ENCODE results near the gene POC1A. TPM values are rescaled to one million over a fixed set of nuclear protein-coding genes. Genes with fewer than 3 reads are reported as not detected.

The POC1A gene
- total RNA-seq, 2 experiments from 2014 or later = 21.2 to 23.5 TPM

- CTCF ChIA-PET = no interaction called here
- TF ChIP-seq, protein P1, sequence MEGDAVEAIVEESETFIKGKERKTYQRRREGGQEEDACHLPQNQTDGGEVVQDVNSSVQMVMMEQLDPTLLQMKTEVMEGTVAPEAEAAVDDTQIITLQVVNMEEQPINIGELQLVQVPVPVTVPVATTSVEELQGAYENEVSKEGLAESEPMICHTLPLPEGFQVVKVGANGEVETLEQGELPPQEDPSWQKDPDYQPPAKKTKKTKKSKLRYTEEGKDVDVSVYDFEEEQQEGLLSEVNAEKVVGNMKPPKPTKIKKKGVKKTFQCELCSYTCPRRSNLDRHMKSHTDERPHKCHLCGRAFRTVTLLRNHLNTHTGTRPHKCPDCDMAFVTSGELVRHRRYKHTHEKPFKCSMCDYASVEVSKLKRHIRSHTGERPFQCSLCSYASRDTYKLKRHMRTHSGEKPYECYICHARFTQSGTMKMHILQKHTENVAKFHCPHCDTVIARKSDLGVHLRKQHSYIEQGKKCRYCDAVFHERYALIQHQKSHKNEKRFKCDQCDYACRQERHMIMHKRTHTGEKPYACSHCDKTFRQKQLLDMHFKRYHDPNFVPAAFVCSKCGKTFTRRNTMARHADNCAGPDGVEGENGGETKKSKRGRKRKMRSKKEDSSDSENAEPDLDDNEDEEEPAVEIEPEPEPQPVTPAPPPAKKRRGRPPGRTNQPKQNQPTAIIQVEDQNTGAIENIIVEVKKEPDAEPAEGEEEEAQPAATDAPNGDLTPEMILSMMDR (IDR thresholded peaks at IDR 0.05) = no peak
- Mint-ChIP-seq H3K27me3 (no peaks in the 10 kb centered on the region), H3K4me1 (ENCODE audit: low read depth) (peaks cover 3% of the 10 kb centered on the region), H3K36me3 (ENCODE audit: low read depth) (no peaks in the 10 kb centered on the region), H3K27ac (no peak overlapping the region), H3K9me3 (no peaks in the 10 kb centered on the region), H3K4me3 (no peak overlapping the region)
- ATAC-seq = no peak
- intact Hi-C loops (cut with micrococcal nuclease) = no loop called here
- no peak for DNase-seq
- POLR2A ChIA-PET = interaction anchor here (1.1 kb wide), 1 partner anchor 30 kb away, joined by 3 read pairs; the partner anchor contains the start of gene POC1A
Measured at GRCh38 chr3:52184690-52185089, 30.5 kb upstream of the POC1A start.

GRCh38 chr3:52183786-52184445 is 29.7 kb upstream of the POC1A start:
- Mint-ChIP-seq H3K27ac (no peak overlapping the region), H3K4me1 (ENCODE audit: low read depth) (peaks cover 2% of the 10 kb centered on the region), H3K4me3 (no peak overlapping the region), H3K36me3 (ENCODE audit: low read depth) (no peaks in the 10 kb centered on the region), H3K27me3 (no peaks in the 10 kb centered on the region), H3K9me3 (no peaks in the 10 kb centered on the region)
- DNase-seq = no peak
- ATAC-seq = no peak
- TF ChIP-seq, protein P1 (IDR thresholded peaks at IDR 0.05) = no peak
- ChIA-PET POLR2A (interaction anchor here (0.6 to 1.1 kb wide), 2 partner anchors 29 to 219 kb away, joined by 3 read pairs; partner anchors contain the start of gene POC1A), CTCF (interaction anchor here (0.8 to 1.5 kb wide), 3 partner anchors 11 to 21 kb away, joined by 3 read pairs; no protein-coding TSS in a partner anchor)
- intact Hi-C loops (cut with micrococcal nuclease) = no loop called here

DNA sequence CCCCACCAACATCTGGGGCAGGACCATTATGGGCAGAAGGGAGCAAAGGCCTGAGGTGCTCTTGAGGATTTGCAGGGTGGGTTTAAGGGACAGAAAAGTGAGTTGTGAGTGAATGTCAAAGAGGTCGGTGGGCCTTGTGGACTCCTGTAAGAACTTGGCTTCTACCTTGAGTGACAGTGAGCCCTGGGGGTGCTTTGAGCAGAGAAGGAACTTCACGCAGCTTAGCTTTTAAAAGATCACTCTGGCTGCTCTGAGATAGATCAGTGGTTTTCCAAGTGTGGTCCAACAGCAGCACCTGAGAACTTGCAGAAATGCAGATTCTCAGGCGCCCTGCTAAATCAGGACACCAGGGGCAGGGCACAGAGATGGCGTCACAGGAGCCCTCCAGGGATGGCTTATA is 28.5 kb upstream of the POC1A start:
- Mint-ChIP-seq H3K36me3 (ENCODE audit: low read depth) (no peaks in the 10 kb centered on the region), H3K27ac (no peak overlapping the region), H3K4me3 (no peak overlapping the region), H3K27me3 (no peaks in the 10 kb centered on the region), H3K9me3 (no peaks in the 10 kb centered on the region), H3K4me1 (ENCODE audit: low read depth) (no peaks in the 10 kb centered on the region)
- intact Hi-C loops (cut with micrococcal nuclease) = no loop called here
- ATAC-seq = no peak
- DNase-seq = no peak
- ChIA-PET POLR2A (no interaction called here), CTCF (interaction anchor here (1.7 kb wide), 1 partner anchor 38 kb away, joined by 5 read pairs; no protein-coding TSS in a partner anchor)
- TF ChIP-seq, protein P1 (IDR thresholded peaks at IDR 0.05) = no peak

GRCh38 chr3:52182196-52182595 is 28.0 kb upstream of the POC1A start:
- POLR2A ChIA-PET = no interaction called here
- ATAC-seq (peak; percentile 55), DNase-seq (no peak)
- Mint-ChIP-seq H3K4me1 (ENCODE audit: low read depth) (no peaks in the 10 kb centered on the region), H3K36me3 (ENCODE audit: low read depth) (no peaks in the 10 kb centered on the region), H3K4me3 (no peak overlapping the region), H3K9me3 (no peaks in the 10 kb centered on the region), H3K27me3 (no peaks in the 10 kb centered on the region), H3K27ac (no peak overlapping the region)
- TF ChIP-seq, protein P1 (IDR thresholded peaks at IDR 0.05) = no peak
- CTCF ChIA-PET = interaction anchor here (0.9 to 1.7 kb wide), 3 partner anchors 38 to 180 kb away, joined by 4 to 5 read pairs (median 5); no protein-coding TSS in a partner anchor
- intact Hi-C loops (cut with micrococcal nuclease) = no loop called here

DNA sequence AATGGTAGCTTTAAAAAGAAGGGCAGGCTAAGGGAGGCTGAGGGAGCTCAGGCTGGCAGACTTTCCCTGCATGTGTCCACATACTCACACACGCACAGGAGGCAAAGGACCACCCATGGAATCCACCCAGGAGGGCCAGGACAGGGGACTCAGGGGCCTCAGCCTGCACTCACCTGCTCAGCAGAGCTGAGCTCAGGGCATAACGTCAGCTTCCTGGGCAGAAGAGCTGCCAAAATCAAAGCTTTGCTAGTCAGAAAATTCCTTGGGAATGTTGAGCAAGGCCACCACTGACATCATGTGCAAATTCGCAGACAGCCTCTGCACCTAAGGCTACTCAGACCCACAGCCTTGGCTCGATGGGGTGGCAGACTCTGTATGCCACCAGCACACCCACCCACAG is 27.3 kb upstream of the POC1A start:
- no peaks in the 10 kb centered on the region for H3K36me3 Mint-ChIP-seq (ENCODE audit: low read depth)
- intact Hi-C loops (cut with micrococcal nuclease) = no loop called here
- H3K27ac Mint-ChIP-seq = no peak overlapping the region
- ChIA-PET POLR2A (interaction anchor here (0.6 kb wide), 1 partner anchor 245 kb away, joined by 3 read pairs; no protein-coding TSS in a partner anchor), CTCF (interaction anchor here (0.9 to 1.7 kb wide), 3 partner anchors 39 to 180 kb away, joined by 4 to 5 read pairs (median 5); no protein-coding TSS in a partner anchor)
- no peaks in the 10 kb centered on the region for H3K27me3 Mint-ChIP-seq
- DNase-seq (no peak), ATAC-seq (no peak)
- TF ChIP-seq, protein P1 (IDR thresholded peaks at IDR 0.05) = no peak
- H3K9me3 Mint-ChIP-seq = no peaks in the 10 kb centered on the region
- no peak overlapping the region for H3K4me3 Mint-ChIP-seq
- H3K4me1 Mint-ChIP-seq (ENCODE audit: low read depth) = no peaks in the 10 kb centered on the region
